ENCODE measurements around the gene NTN3. TPM values are rescaled to one million over a fixed set of nuclear protein-coding genes. Genes with fewer than 3 reads are reported as not detected.

Gene NTN3
- total RNA-seq, 1 donor from 2014 or later = 17.9 TPM

DNA sequence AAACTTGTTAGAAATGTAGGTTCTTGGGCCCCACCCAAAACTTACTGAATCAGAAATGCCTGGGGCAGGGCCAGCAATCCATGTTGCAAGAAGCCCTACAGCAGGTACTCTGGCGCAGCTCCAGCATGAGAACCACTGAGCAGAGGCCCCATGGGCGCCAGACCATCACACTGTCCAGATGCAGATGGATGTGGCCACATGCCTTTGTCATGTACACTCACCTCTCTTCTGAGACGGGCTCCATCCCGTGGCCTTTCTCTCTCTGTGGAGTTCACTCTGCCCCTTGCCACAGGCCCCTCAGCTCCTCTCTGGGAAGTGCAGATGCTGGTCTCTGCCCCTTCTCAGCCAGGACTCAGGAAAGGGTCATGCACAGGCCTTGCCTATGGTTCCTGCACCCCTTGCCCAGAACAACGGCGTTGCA, 44.1 kb upstream of the NTN3 start:
- Mint-ChIP-seq H3K4me3 (no peak overlapping the region), H3K36me3 (no peaks in the 10 kb centered on the region), H3K27ac (no peak overlapping the region), H3K4me1 (peaks cover 25% of the 10 kb centered on the region), H3K27me3 (ENCODE audit: low read depth) (no peaks in the 10 kb centered on the region), H3K9me3 (no peaks in the 10 kb centered on the region)
- TF ChIP-seq, protein P1, sequence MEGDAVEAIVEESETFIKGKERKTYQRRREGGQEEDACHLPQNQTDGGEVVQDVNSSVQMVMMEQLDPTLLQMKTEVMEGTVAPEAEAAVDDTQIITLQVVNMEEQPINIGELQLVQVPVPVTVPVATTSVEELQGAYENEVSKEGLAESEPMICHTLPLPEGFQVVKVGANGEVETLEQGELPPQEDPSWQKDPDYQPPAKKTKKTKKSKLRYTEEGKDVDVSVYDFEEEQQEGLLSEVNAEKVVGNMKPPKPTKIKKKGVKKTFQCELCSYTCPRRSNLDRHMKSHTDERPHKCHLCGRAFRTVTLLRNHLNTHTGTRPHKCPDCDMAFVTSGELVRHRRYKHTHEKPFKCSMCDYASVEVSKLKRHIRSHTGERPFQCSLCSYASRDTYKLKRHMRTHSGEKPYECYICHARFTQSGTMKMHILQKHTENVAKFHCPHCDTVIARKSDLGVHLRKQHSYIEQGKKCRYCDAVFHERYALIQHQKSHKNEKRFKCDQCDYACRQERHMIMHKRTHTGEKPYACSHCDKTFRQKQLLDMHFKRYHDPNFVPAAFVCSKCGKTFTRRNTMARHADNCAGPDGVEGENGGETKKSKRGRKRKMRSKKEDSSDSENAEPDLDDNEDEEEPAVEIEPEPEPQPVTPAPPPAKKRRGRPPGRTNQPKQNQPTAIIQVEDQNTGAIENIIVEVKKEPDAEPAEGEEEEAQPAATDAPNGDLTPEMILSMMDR (IDR thresholded peaks at IDR 0.05; ENCODE audit: unreplicated experiment) = no peak
- DNase-seq (ENCODE audit: low spot score in 2 of 2, unreplicated experiment in 2 of 2) = no peak

DNA sequence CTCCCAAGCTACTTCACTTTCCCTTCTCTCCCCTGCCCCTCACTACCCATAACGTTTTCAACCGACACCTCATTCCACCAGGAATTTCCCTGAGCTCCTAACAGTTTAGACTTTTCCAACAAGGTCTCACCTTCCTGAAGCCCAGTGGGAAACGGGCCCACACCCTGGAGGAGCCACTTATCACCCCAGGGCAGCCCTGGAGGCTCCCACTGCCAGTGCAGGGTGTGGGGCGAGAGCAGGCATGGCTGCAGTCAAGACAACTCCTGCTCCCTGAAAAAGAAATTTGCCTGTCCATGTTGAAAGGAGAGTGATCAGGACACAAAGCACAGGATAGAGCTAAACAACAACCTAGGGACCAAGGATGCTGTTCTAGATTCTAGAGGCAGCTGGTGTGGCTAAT, 43.6 kb upstream of the NTN3 start:
- no peak for DNase-seq (ENCODE audit: low spot score in 2 of 2, unreplicated experiment in 2 of 2)
- Mint-ChIP-seq H3K4me3 (peak overlapping the region; percentile 55), H3K36me3 (no peaks in the 10 kb centered on the region), H3K4me1 (peaks cover 25% of the 10 kb centered on the region), H3K27me3 (ENCODE audit: low read depth) (no peaks in the 10 kb centered on the region), H3K9me3 (no peaks in the 10 kb centered on the region), H3K27ac (no peak overlapping the region)
- TF ChIP-seq, protein P1 (IDR thresholded peaks at IDR 0.05; ENCODE audit: unreplicated experiment) = no peak

DNA sequence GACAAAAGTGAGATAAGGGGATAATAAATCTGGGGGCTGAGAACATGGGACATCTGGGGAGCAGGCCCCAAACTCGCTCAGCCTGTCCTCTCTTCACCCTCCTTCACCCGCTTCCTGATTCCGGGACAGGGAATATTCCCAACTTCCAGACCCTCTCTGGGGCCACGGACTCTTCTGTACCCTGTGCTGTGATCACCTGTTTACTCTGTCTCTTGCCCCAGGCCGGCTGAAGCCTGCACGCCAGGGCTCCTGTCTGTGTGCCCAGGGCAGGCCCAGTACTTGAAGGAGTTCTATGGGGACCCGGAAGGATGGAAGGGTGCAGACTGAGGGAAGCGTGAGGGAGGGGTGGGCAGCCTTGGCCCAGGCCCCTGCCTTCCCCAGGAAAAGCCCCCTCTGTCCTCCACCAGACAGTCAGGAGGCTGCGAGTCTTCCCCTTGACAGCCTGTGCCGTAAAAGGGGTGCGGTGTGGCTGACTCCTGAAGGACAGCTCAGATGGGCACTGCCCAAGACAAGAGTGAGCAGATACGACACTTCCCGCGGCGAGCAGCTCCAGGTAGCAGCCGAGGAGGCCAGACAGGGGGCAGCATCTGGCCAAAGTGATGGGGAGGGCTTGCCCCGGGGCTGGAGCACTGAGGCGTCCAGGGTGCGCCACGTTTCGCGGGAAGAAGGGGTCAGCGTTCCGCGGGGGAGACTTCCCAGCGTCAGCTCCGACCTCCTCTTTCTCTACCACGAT, 42.9 kb upstream of the NTN3 start:
- H3K9me3 Mint-ChIP-seq = no peaks in the 10 kb centered on the region
- H3K27ac Mint-ChIP-seq = peak overlapping the region; percentile 54
- DNase-seq (ENCODE audit: low spot score in 2 of 2, unreplicated experiment in 2 of 2) = peak in 1 of 2 experiments; percentile 61
- H3K4me3 Mint-ChIP-seq = peak overlapping the region; percentile 80
- no peaks in the 10 kb centered on the region for H3K27me3 Mint-ChIP-seq (ENCODE audit: low read depth)
- H3K36me3 Mint-ChIP-seq = peaks cover 3% of the 10 kb centered on the region
- H3K4me1 Mint-ChIP-seq = peaks cover 25% of the 10 kb centered on the region
- TF ChIP-seq, protein P1 (IDR thresholded peaks at IDR 0.05; ENCODE audit: unreplicated experiment) = no peak

DNA sequence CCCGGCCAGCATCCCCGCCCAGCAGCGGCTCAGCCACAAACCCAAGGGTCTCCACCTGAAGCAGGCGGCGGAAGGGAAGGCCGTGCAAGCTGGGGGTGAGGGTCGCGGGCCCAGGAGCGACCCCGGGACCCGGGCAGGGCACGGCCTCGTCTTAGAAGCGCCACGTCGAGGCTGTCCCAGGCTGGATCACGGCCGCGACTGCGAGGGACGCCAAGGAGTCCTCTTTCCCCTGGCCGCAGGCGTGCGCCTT, 42.4 kb upstream of the NTN3 start:
- no peaks in the 10 kb centered on the region for H3K27me3 Mint-ChIP-seq (ENCODE audit: low read depth)
- H3K9me3 Mint-ChIP-seq = no peaks in the 10 kb centered on the region
- H3K4me3 Mint-ChIP-seq = peak overlapping the region; percentile 80
- H3K4me1 Mint-ChIP-seq = peaks cover 25% of the 10 kb centered on the region
- peak overlapping the region; percentile 54 for H3K27ac Mint-ChIP-seq
- H3K36me3 Mint-ChIP-seq = peaks cover 7% of the 10 kb centered on the region
- no peak for DNase-seq (ENCODE audit: low spot score in 2 of 2, unreplicated experiment in 2 of 2)
- TF ChIP-seq, protein P1 (IDR thresholded peaks at IDR 0.05; ENCODE audit: unreplicated experiment) = no peak

DNA sequence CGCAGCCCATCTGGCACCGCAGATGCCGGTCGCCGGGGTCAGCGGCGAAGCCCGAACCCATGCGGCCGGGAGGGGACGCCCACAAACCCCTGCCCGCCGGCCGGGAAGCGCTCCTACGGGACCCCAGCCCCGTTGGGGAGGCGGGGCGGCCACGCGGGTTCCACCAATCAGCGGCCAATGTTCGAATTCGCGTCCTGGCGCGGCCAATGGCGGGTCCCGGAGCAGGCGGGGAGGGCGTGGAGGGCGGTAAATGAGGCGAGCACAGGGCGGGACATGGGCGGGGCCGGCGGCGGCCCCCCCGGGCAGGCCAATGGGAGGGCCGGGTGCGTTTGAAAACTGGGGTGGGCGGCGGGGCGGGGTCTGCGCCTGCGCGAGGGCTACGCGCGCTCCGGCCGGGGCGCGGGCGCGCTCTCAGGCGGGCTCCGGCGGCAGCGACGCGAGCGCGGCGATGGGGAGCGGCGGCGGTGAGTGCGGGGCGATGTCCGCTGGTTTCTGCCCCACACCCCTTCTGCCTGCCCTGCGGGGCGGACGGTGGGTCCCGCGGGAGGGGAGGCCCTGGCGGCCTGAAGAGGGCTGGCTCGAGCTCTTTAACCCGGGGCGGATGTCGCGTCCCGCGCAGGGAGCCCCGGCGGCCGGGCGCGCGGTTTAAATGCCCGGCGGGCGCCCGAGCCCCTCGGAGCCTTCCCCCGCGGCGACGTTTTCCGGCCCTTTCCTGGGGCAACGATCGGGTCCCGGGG, 41.9 kb upstream of the NTN3 start, which contains the start of gene CCNF:
CCNF (plus strand) TSS at position 414 of the 737 bp plus-strand sequence; CDS start at position 449, 35 bp downstream.
- Mint-ChIP-seq H3K4me1 (peaks cover 25% of the 10 kb centered on the region), H3K27ac (peak within 1 kb of the TSS; percentile 54), H3K4me3 (peak within 1 kb of the TSS; percentile 80), H3K27me3 (ENCODE audit: low read depth) (no peaks in the 10 kb centered on the region), H3K36me3 (peaks cover 8% of the 10 kb centered on the region), H3K9me3 (no peaks in the 10 kb centered on the region)
- DNase-seq (ENCODE audit: low spot score in 2 of 2, unreplicated experiment in 2 of 2) = peak; percentile 96 to 99
- TF ChIP-seq, protein P1 (IDR thresholded peaks at IDR 0.05; ENCODE audit: unreplicated experiment) = no peak
